NCI-H1105 treated with DMSO at 0.1 percent for 48 hours (cell line): Measurements from ENCODE around the gene ZNF565.
A peak's percentile ranks its signal among the peaks of the same experiment; 100 is the strongest.
"Not testable (repeated sequence)": the region's sequence is repeated elsewhere in the genome, so short reads cannot be mapped to it uniquely, and the experiment has no call there.

Experiments used
- DNase-seq: peaks from one replicate; lab custom pipeline; 2025; lab: John Stamatoyannopoulos, UW

Gene ZNF565

GRCh38 chr19:36214386-36215275 is at the start of gene ZNF565, which contains the start of gene ZNF146:
TSS of gene ZNF565 (minus strand) at chr19:36214665. CDS start at chr19:36201985, 12,680 bp downstream.
TSS of gene ZNF146 (plus strand) at chr19:36215106. CDS start at chr19:36236441, 21,335 bp downstream.
- peak; percentile 98 for DNase-seq

GRCh38 chr19:36259211-36259610 is 44.7 kb upstream of the ZNF565 start:
- no peak for DNase-seq

GRCh38 chr19:36258028-36258875 is 43.8 kb upstream of the ZNF565 start:
- DNase-seq: no peak

- no peak for DNase-seq
Observed at GRCh38 chr19:36257520-36257876, 43.0 kb upstream of the ZNF565 start.

GRCh38 chr19:36256853-36257519 is 42.5 kb upstream of the ZNF565 start:
- no peak for DNase-seq

GRCh38 chr19:36256064-36256463 is 41.6 kb upstream of the ZNF565 start:
- no peak for DNase-seq

GRCh38 chr19:36255316-36255715 is 40.9 kb upstream of the ZNF565 start:
- DNase-seq: no peak

GRCh38 chr19:36254848-36255247 is 40.4 kb upstream of the ZNF565 start:
- no peak for DNase-seq

- DNase-seq: no peak
Observed at GRCh38 chr19:36252047-36252446, 37.6 kb upstream of the ZNF565 start.

GRCh38 chr19:36246006-36246481 is 31.6 kb upstream of the ZNF565 start:
- no peak for DNase-seq

- no peak for DNase-seq
Observed at GRCh38 chr19:36245210-36246005, 30.9 kb upstream of the ZNF565 start.

GRCh38 chr19:36244066-36244465 is 29.6 kb upstream of the ZNF565 start:
- no peak for DNase-seq

- no peak for DNase-seq
Observed at GRCh38 chr19:36236946-36237310, 22.5 kb upstream of the ZNF565 start.

- DNase-seq: no peak
Observed at GRCh38 chr19:36236304-36236945, 22.0 kb upstream of the ZNF565 start.

GRCh38 chr19:36233626-36234025 is 19.2 kb upstream of the ZNF565 start:
- DNase-seq: not testable (repeated sequence)

- no peak for DNase-seq
Observed at GRCh38 chr19:36225219-36225892, 10.9 kb upstream of the ZNF565 start.

- DNase-seq: no peak
Observed at GRCh38 chr19:36222503-36222902, 8.0 kb upstream of the ZNF565 start.

- no peak for DNase-seq
Observed at GRCh38 chr19:36221474-36221873, 7.0 kb upstream of the ZNF565 start.

GRCh38 chr19:36215276-36216123 is 1.0 kb upstream of the ZNF565 start:
- no peak for DNase-seq
